ENCODE results near the gene CHRNB2.

CHRNB2 gene

GRCh38 chr1:154575951-154576566, 8.5 kb downstream of the CHRNB2 start:
- H3K27me3 ChIP-seq (ENCODE audit: insufficient read depth, poor library complexity, severe bottlenecking), result no peaks in the 10 kb centered on the region
- no peak for TF ChIP-seq CTCF (IDR thresholded peaks at IDR 0.05; ENCODE audit: poor library complexity, severe bottlenecking)
- H3K4me1 ChIP-seq (ENCODE audit: insufficient read depth, poor library complexity, severe bottlenecking), result no peaks in the 10 kb centered on the region
- H3K36me3 ChIP-seq (ENCODE audit: low read depth), result peaks cover 8% of the 10 kb centered on the region
- no peak for DNase-seq (ENCODE audit: low spot score)
- no peak overlapping the region for H3K27ac ChIP-seq (ENCODE audit: poor library complexity, severe bottlenecking)
- H3K4me3 ChIP-seq (ENCODE audit: severe bottlenecking), result no peak overlapping the region
- no peak for ATAC-seq (ENCODE audit: low read depth)
- no peaks in the 10 kb centered on the region for H3K9me3 ChIP-seq (ENCODE audit: severe bottlenecking)

GRCh38 chr1:154577346-154578057, 9.9 kb downstream of the CHRNB2 start:
- DNase-seq (ENCODE audit: low spot score) (no peak), ATAC-seq (ENCODE audit: low read depth) (no peak)
- no peaks in the 10 kb centered on the region for H3K9me3 ChIP-seq (ENCODE audit: severe bottlenecking)
- no peak overlapping the region for H3K27ac ChIP-seq (ENCODE audit: poor library complexity, severe bottlenecking)
- H3K4me1 ChIP-seq (ENCODE audit: insufficient read depth, poor library complexity, severe bottlenecking), result no peaks in the 10 kb centered on the region
- H3K4me3 ChIP-seq (ENCODE audit: severe bottlenecking), result no peak overlapping the region
- peaks cover 20% of the 10 kb centered on the region for H3K36me3 ChIP-seq (ENCODE audit: low read depth)
- no peaks in the 10 kb centered on the region for H3K27me3 ChIP-seq (ENCODE audit: insufficient read depth, poor library complexity, severe bottlenecking)
- TF ChIP-seq CTCF (IDR thresholded peaks at IDR 0.05; ENCODE audit: poor library complexity, severe bottlenecking), result no peak

- H3K4me3 ChIP-seq (ENCODE audit: severe bottlenecking), result no peak overlapping the region
- TF ChIP-seq CTCF (IDR thresholded peaks at IDR 0.05; ENCODE audit: poor library complexity, severe bottlenecking), result no peak
- no peaks in the 10 kb centered on the region for H3K9me3 ChIP-seq (ENCODE audit: severe bottlenecking)
- H3K27me3 ChIP-seq (ENCODE audit: insufficient read depth, poor library complexity, severe bottlenecking), result no peaks in the 10 kb centered on the region
- DNase-seq (ENCODE audit: low spot score) (no peak), ATAC-seq (ENCODE audit: low read depth) (no peak)
- H3K36me3 ChIP-seq (ENCODE audit: low read depth), result peaks cover 25% of the 10 kb centered on the region
- H3K27ac ChIP-seq (ENCODE audit: poor library complexity, severe bottlenecking), result no peak overlapping the region
- H3K4me1 ChIP-seq (ENCODE audit: insufficient read depth, poor library complexity, severe bottlenecking), result no peaks in the 10 kb centered on the region
Observed at GRCh38 chr1:154578058-154578418, 10.5 kb downstream of the CHRNB2 start.

- Histone ChIP-seq H3K9me3 (ENCODE audit: severe bottlenecking) (no peaks in the 10 kb centered on the region), H3K4me3 (ENCODE audit: severe bottlenecking) (no peak overlapping the region), H3K27me3 (ENCODE audit: insufficient read depth, poor library complexity, severe bottlenecking) (no peaks in the 10 kb centered on the region), H3K4me1 (ENCODE audit: insufficient read depth, poor library complexity, severe bottlenecking) (no peaks in the 10 kb centered on the region), H3K27ac (ENCODE audit: poor library complexity, severe bottlenecking) (no peak overlapping the region), H3K36me3 (ENCODE audit: low read depth) (peaks cover 39% of the 10 kb centered on the region)
- no peak for TF ChIP-seq CTCF (IDR thresholded peaks at IDR 0.05; ENCODE audit: poor library complexity, severe bottlenecking)
- ATAC-seq (ENCODE audit: low read depth), result no peak
- no peak for DNase-seq (ENCODE audit: low spot score)
Observed at GRCh38 chr1:154579374-154579773, 11.8 kb downstream of the CHRNB2 start.

GRCh38 chr1:154581766-154582165, 14.2 kb downstream of the CHRNB2 start:
- Histone ChIP-seq H3K4me3 (ENCODE audit: severe bottlenecking) (no peak overlapping the region), H3K27me3 (ENCODE audit: insufficient read depth, poor library complexity, severe bottlenecking) (no peaks in the 10 kb centered on the region), H3K27ac (ENCODE audit: poor library complexity, severe bottlenecking) (no peak overlapping the region), H3K36me3 (ENCODE audit: low read depth) (peaks cover 62% of the 10 kb centered on the region), H3K4me1 (ENCODE audit: insufficient read depth, poor library complexity, severe bottlenecking) (no peaks in the 10 kb centered on the region), H3K9me3 (ENCODE audit: severe bottlenecking) (no peaks in the 10 kb centered on the region)
- TF ChIP-seq CTCF (IDR thresholded peaks at IDR 0.05; ENCODE audit: poor library complexity, severe bottlenecking), result no peak
- DNase-seq (ENCODE audit: low spot score) (no peak), ATAC-seq (ENCODE audit: low read depth) (no peak)

Data from RWPE2 (cell line).